CD4-positive, alpha-beta T cell (primary cell): ENCODE data around the gene CHRDL2. TPM values are rescaled to one million over a fixed set of nuclear protein-coding genes. Genes with fewer than 3 reads are reported as not detected.

Source experiments
- ATAC-seq: fragments of 200-7000 bp; cut with Tn5 transposase; one replicate; pipeline ENCODE4 v1.10.0; 2022; ENCODE audit warnings: mild to moderate bottlenecking; ENCODE audit not compliant: poor library complexity
- CTCF ChIA-PET: fragments of 350-600 bp; sonication (Branson Sonifier 250); formaldehyde crosslinking; loops from one replicate; lab custom pipeline; 2021; ENCODE audit warnings: antibody characterized with exemption, inconsistent platforms; lab: Charles Lee
- POLR2A ChIA-PET: fragments of 350-600 bp; sonication (Branson Sonifier 250); formaldehyde crosslinking; loops from one replicate; lab custom pipeline; 2021; ENCODE audit warnings: antibody characterized with exemption, inconsistent platforms; lab: Charles Lee
- DNase-seq, 14 experiments: peaks; one replicate each; pipeline ENCODE4 v3.0.0-alpha.2; 2013 to 2020; ENCODE audit warnings: mixed read lengths in 2 of 14
- H3K27ac ChIP-seq, 2 donors: one replicate each; pipeline versions ENCODE4 v1.5.1 to v1.7.0; 2013; ENCODE audit warnings: low read length in 2 of 2, low read depth in 1 of 2, mild to moderate bottlenecking in 1 of 2
- H3K27me3 ChIP-seq, 2 experiments: 1 replicate in 1 of 2; 2 replicates in 1 of 2; pipeline versions ENCODE4 v1.6.1 to v1.7.0; 2013; ENCODE audit warnings: low read length in 2 of 2, control low read depth in 1 of 2, mild to moderate bottlenecking in 1 of 2, moderate library complexity in 1 of 2; ENCODE audit not compliant: insufficient read depth in 2 of 2, control insufficient read depth in 1 of 2
- H3K36me3 ChIP-seq: one replicate; pipeline ENCODE4 v1.6.1; 2013; ENCODE audit warnings: low read length, control low read depth; ENCODE audit not compliant: insufficient read depth
- H3K4me1 ChIP-seq: one replicate; pipeline ENCODE4 v1.6.1; 2013; ENCODE audit warnings: low read length, control low read depth; ENCODE audit not compliant: insufficient read depth
- H3K4me3 ChIP-seq: one replicate; pipeline ENCODE4 v1.5.1; 2013; ENCODE audit warnings: mild to moderate bottlenecking, low read length, moderate library complexity
- H3K9me3 ChIP-seq, 2 experiments: 1 replicate in 1 of 2; 2 replicates in 1 of 2; pipeline versions ENCODE4 v1.6.1 to v1.7.0; 2013; ENCODE audit warnings: low read length in 2 of 2, mild to moderate bottlenecking in 2 of 2, control low read depth in 1 of 2, moderate library complexity in 1 of 2; ENCODE audit not compliant: control insufficient read depth in 1 of 2, insufficient read depth in 1 of 2
- H3K27ac Mint-ChIP-seq: one replicate; pipeline ENCODE4 v1.8.0; 2020; ENCODE audit warnings: mixed read lengths
- H3K27me3 Mint-ChIP-seq: one replicate; pipeline ENCODE4 v1.8.0; 2021; ENCODE audit warnings: mixed read lengths
- H3K36me3 Mint-ChIP-seq: one replicate; pipeline ENCODE4 v1.8.0; 2021; ENCODE audit warnings: low read depth, mixed read lengths
- H3K4me1 Mint-ChIP-seq: one replicate; pipeline ENCODE4 v1.8.0; 2021; ENCODE audit warnings: low read depth, mixed read lengths
- H3K4me3 Mint-ChIP-seq: one replicate; pipeline ENCODE4 v1.8.0; 2020; ENCODE audit warnings: mild to moderate bottlenecking, mixed read lengths
- H3K9me3 Mint-ChIP-seq: one replicate; pipeline ENCODE4 v1.8.0; 2020; ENCODE audit warnings: mixed read lengths
- intact Hi-C, 2 experiments: fragments of 100-400 bp; cut with DNase I in 1 of 2; cut with micrococcal nuclease in 1 of 2; formaldehyde crosslinking; loops; one replicate each; pipeline versions ENCODE4 v1.15.1 to v1.9.0; 2023 to 2025; cut with DNase I, micrococcal nuclease
- total RNA-seq, 174 experiments: library from RNA in 2 of 174; stranded (reverse) in 2 of 174; gene quantifications; one replicate each; pipeline ENCODE4 v1.2.3 and lab custom pipeline; 2021 to 2026
- TF ChIP-seq, protein P1 (sequence below): fragments of 200-600 bp; IDR thresholded peaks from one replicate; pipeline ENCODE4 v1.8.0; 2022; ENCODE audit warnings: antibody characterized with exemption, mild to moderate bottlenecking

The CHRDL2 gene
- total RNA-seq, 2 experiments from 2014 or later, result not detected

DNA sequence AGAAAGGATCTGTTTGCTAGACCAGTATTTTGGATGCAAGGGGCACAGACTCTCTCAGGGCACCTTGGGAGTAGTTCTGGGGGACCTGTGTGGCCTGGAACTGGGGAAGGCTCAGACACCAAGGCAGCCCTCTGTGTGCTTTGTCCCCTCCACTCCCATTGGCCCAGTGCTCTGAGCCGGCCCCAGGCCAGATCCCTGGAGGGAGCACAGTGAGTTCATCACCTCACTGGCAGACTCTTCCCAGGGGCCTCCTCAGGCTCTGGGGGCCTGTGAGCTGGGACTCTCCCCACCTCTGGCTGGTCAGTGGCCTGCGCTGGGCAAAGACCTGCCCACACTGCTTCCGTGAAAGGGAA lies 51.7 kb downstream of the CHRDL2 start:
- Mint-ChIP-seq H3K27ac (no peak overlapping the region), H3K27me3 (peaks cover 31% of the 10 kb centered on the region), H3K4me1 (no peaks in the 10 kb centered on the region), H3K4me3 (no peak overlapping the region), H3K9me3 (no peaks in the 10 kb centered on the region), H3K36me3 (no peaks in the 10 kb centered on the region)
- Histone ChIP-seq H3K4me1 (peaks cover 6% of the 10 kb centered on the region), H3K4me3 (no peak overlapping the region), H3K27me3 (peaks cover 9 to 14% of the 10 kb centered on the region in 2 experiments), H3K9me3 (peaks cover 0 to 6% of the 10 kb centered on the region in 2 experiments), H3K36me3 (no peaks in the 10 kb centered on the region), H3K27ac (no peak overlapping the region)
- no peak for DNase-seq
- TF ChIP-seq, protein P1, sequence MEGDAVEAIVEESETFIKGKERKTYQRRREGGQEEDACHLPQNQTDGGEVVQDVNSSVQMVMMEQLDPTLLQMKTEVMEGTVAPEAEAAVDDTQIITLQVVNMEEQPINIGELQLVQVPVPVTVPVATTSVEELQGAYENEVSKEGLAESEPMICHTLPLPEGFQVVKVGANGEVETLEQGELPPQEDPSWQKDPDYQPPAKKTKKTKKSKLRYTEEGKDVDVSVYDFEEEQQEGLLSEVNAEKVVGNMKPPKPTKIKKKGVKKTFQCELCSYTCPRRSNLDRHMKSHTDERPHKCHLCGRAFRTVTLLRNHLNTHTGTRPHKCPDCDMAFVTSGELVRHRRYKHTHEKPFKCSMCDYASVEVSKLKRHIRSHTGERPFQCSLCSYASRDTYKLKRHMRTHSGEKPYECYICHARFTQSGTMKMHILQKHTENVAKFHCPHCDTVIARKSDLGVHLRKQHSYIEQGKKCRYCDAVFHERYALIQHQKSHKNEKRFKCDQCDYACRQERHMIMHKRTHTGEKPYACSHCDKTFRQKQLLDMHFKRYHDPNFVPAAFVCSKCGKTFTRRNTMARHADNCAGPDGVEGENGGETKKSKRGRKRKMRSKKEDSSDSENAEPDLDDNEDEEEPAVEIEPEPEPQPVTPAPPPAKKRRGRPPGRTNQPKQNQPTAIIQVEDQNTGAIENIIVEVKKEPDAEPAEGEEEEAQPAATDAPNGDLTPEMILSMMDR, result no peak
- ChIA-PET CTCF (no interaction called here), POLR2A (no interaction called here)
- intact Hi-C loops, result no loop called here
- ATAC-seq, result no peak

DNA sequence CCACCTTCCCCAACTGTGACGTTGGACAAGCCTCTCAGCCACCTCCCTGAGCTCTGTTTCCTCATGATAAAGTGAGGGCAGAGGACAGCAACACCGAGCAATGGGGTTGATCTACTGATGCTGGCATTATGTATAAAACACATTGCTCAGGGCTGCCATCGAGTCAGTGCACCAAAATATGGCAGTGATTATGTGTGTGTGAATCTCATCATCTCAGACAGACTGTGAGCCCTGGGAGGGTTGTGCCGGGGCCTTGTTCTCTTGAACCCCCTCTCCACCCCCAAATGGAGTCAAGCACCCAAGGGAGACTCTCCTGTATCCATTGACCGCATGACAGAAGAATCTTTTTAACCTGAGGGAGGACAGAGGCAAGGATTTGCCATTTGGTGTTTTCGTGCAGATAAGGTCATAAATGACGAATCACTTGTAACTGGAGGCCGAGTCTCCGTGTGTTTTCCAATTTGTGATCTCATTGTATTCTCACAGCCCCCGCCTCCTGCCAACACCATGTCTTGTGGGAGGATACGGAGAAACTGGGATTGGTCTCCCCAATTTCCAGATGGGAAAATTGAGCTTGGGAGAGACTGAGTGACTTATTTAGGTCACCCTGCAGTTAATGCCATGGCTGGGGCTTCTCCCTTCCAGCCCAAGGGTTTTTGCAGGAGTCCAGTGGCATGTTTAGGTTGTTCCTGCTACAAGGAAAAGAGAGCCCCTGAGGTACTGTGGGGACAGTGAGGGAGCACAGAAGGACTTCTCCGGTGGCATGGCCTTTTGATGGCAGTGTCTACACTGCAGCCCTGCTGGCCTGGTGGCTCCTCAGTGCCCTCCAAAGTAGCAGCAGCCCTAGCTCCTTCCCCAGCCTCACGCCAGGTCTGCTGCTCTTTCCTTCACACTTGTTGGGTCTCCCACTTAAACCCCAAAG lies 52.4 kb downstream of the CHRDL2 start:
- Mint-ChIP-seq H3K27ac (no peak overlapping the region), H3K36me3 (no peaks in the 10 kb centered on the region), H3K27me3 (peaks cover 25% of the 10 kb centered on the region), H3K4me3 (no peak overlapping the region), H3K9me3 (no peaks in the 10 kb centered on the region), H3K4me1 (no peaks in the 10 kb centered on the region)
- TF ChIP-seq, protein P1, result no peak
- CTCF ChIA-PET, result no interaction called here
- POLR2A ChIA-PET, result no interaction called here
- no peaks in the 10 kb centered on the region for H3K36me3 ChIP-seq
- peaks cover 9 to 11% of the 10 kb centered on the region in 2 experiments for H3K27me3 ChIP-seq
- H3K9me3 ChIP-seq, result peaks cover 0 to 4% of the 10 kb centered on the region in 2 experiments
- H3K27ac ChIP-seq, result no peak overlapping the region
- ATAC-seq (no peak), DNase-seq (no peak)
- H3K4me3 ChIP-seq, result no peak overlapping the region
- intact Hi-C loops, result no loop called here
- H3K4me1 ChIP-seq, result peaks cover 6% of the 10 kb centered on the region

DNA sequence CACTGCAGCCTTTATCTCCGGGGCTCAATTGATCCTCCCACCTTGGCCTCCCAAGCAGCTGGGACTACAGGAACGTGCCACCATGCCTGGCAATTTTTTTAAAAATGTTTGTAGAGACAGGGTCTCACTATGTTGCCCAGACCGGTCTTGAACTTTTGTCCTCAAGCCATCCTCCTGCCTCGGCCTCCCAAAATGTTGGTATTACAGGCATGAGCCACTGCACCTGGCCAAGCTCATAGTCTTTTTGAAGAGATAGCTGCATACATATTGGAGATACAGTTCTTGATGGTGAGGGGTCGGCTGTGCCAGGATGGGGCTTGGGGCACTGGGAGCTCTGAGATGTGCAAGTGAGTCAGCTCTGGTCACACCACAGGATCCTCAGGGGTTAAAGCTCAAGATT lies 53.2 kb downstream of the CHRDL2 start:
- CTCF ChIA-PET, result interaction anchor here (1.5 kb wide), 1 partner anchor 24 kb away, joined by 3 read pairs; no protein-coding TSS in a partner anchor
- H3K27ac Mint-ChIP-seq, result no peak overlapping the region
- H3K4me1 Mint-ChIP-seq, result no peaks in the 10 kb centered on the region
- Histone ChIP-seq H3K27ac (no peak overlapping the region), H3K4me3 (no peak overlapping the region), H3K27me3 (peaks cover 8 to 9% of the 10 kb centered on the region in 2 experiments), H3K9me3 (no peaks in the 10 kb centered on the region), H3K36me3 (no peaks in the 10 kb centered on the region), H3K4me1 (peaks cover 1% of the 10 kb centered on the region)
- no peak overlapping the region for H3K4me3 Mint-ChIP-seq
- H3K27me3 Mint-ChIP-seq, result peaks cover 22% of the 10 kb centered on the region
- H3K36me3 Mint-ChIP-seq, result no peaks in the 10 kb centered on the region
- intact Hi-C loops, result no loop called here
- POLR2A ChIA-PET, result interaction anchor here (0.5 kb wide), 1 partner anchor 198 kb away, joined by 3 read pairs; no protein-coding TSS in a partner anchor
- no peaks in the 10 kb centered on the region for H3K9me3 Mint-ChIP-seq
- no peak for ATAC-seq
- TF ChIP-seq, protein P1, result no peak
- no peak for DNase-seq
